Adrenal gland (tissue), 5 donors: ENCODE results near the gene CNPPD1.

Source experiments
- POLR2A ChIP-seq, 2 donors: fragments of 450-650 bp; IDR thresholded peaks; one replicate each; pipeline ENCODE4 v1.6.1; 2017; ENCODE audit warnings: antibody characterized with exemption in 2 of 2, mild to moderate bottlenecking in 2 of 2, moderate library complexity in 1 of 2
- TF ChIP-seq, protein P1 (sequence below), 6 experiments: fragments of 450-650 bp in 4 of 6; fragments of 200-600 bp in 2 of 6; sonication (generic) in 1 of 6; IDR thresholded peaks; 1 replicate in 5 of 6; 2 replicates in 1 of 6; pipeline versions ENCODE4 v1.5.1 to v1.8.0; 2016 to 2021; ENCODE audit warnings: antibody characterized with exemption in 6 of 6, mild to moderate bottlenecking in 2 of 6, moderate library complexity in 1 of 6
- donor health status: DM: no; HTN: no; CAD: no.

DNA sequence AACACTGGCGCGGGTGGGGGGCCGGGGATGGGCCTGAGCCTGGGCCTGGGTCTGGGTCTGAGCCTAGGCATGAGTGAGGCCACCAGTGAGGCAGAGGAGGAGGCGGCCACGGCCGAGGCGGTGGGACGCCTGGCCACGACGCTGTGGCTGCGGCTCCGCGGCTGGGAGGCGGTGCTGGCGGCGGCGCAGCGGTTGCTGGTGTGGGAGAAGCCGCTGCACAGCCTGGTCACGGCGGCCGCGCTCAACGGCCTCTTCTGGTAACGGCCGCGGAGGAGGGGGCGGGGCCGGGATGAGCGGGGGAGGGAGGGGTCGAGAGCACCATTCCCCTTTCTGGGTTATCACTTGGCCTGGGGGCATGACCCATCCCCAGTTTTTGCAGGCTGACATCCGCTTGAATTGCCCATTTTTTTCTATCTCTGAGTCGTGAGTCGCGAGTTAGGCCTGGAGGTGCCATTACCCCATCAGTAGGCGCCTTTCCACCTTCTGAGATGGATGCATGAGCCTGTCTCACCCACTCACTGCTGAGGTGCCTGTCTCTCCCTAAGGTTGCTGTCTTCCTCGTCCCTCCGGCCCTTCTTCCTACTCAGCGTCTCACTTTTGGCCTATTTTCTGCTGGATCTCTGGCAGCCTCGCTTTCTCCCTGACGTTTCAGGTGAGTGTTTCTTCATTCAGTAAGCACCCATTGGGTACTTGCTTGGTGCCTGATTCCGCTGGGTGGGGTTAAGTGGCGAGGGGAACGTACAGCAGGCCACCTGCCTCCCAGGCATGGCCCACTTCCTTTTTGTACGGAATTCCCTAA lies 1.9 kb upstream of the CNPPD1 start:
- TF ChIP-seq POLR2A (IDR thresholded peaks at IDR 0.05) = no peak
- TF ChIP-seq, protein P1, sequence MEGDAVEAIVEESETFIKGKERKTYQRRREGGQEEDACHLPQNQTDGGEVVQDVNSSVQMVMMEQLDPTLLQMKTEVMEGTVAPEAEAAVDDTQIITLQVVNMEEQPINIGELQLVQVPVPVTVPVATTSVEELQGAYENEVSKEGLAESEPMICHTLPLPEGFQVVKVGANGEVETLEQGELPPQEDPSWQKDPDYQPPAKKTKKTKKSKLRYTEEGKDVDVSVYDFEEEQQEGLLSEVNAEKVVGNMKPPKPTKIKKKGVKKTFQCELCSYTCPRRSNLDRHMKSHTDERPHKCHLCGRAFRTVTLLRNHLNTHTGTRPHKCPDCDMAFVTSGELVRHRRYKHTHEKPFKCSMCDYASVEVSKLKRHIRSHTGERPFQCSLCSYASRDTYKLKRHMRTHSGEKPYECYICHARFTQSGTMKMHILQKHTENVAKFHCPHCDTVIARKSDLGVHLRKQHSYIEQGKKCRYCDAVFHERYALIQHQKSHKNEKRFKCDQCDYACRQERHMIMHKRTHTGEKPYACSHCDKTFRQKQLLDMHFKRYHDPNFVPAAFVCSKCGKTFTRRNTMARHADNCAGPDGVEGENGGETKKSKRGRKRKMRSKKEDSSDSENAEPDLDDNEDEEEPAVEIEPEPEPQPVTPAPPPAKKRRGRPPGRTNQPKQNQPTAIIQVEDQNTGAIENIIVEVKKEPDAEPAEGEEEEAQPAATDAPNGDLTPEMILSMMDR (IDR thresholded peaks at IDR 0.05) = no peak
